H1 (cell line): ENCODE data around the gene PRKCA. TPM values are rescaled to one million over a fixed set of nuclear protein-coding genes. Genes with fewer than 3 reads are reported as not detected.

Experiments used
- CHD7 ChIP-seq: fragments of 300-600 bp; sonication (generic); IDR thresholded peaks from 2 replicates; pipeline ENCODE4 v1.7.1; 2012; ENCODE audit warnings: low read length, moderate library complexity, mild to moderate bottlenecking, inconsistent platforms; ENCODE audit not compliant: insufficient replicate concordance
- polyA plus RNA-seq, 7 experiments: library from polyadenylated mRNA; depleted of rRNA in 3 of 7; stranded (reverse) in 5 of 7; unstranded in 2 of 7; fragments of >200 nt in 5 of 7; fragments of 200-250 nt in 2 of 7; gene quantifications; 1 replicate in 5 of 7; 2 replicates in 1 of 7; 4 replicates in 1 of 7; pipeline versions ENCODE4 v1.2.1 to v1.2.3, GENCODE V29; 2011 to 2013; ENCODE audit warnings: missing spikeins in 2 of 7, mixed read lengths in 2 of 7
- total RNA-seq: library from RNA; stranded (reverse); fragmentation: NEBNext Ultra II Directional; extraction: Animal tissue kit (Norgen Biotek cat#: 25700); gene quantifications from 2 replicates; pipeline ENCODE4 v1.2.1, GENCODE V29; 2021

Gene PRKCA
- total and polyA plus RNA-seq, 2 of the 8 experiments (the other 6 are each of a cell fraction or from before 2014, with no cell fraction given), result 5.8 to 17.8 TPM

GRCh38 chr17:66655861-66656260, 353.4 kb downstream of the PRKCA start (continued):
- TF ChIP-seq CHD7, result no peak
